ENCODE data around the gene NELFB.

NELFB gene

DNA sequence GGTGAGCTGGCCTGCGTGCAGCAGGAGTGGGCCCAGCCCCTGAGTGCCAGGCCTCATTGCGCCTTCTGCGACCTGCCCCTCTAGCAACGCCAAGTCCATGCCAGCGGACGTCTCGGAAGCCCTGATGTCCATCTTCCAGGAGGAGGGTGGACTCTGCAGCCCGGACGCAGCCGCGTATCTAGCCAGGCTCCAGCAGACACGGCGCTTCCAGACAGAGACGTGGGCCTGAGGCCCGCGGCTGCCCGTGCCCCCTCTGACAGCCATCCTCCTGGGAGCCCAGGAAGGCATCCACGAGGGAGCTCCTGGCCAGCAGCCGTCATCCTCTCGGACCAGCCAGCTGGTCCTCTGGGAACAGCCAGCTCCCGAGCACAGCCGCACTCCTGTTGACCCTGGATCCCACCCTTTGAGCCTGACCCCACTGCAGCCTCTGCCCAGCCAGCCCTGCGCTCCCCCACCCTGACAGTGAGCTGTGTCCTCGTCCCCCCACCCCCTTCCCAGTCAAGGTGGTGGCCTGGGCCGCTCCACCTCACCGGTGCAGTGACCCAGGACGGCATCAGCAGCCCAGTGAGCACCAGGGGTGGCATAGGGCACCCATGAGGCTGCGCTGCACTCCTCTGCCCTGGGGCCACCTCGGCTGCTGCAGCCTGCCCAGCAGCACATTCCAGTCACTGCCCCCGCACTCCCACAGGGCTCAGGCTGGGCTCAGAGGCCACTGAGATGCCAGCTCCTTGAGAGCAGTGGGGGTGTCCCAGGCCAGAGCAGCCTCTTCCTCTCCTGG is 38.8 kb upstream of the NELFB start:
- H3K4me1 ChIP-seq (ENCODE audit: low read length): no peaks in the 10 kb centered on the region
- no peak overlapping the region for H2AFZ ChIP-seq (ENCODE audit: low read depth, low read length)
- H3K4me3 ChIP-seq (ENCODE audit: low read length): no peak overlapping the region
- no peaks in the 10 kb centered on the region for H3K79me2 ChIP-seq (ENCODE audit: low read length)
- no peak overlapping the region for H3K9ac ChIP-seq (ENCODE audit: low read length)
- no peaks in the 10 kb centered on the region for H4K20me1 ChIP-seq (ENCODE audit: insufficient read depth, low read length)
- TF ChIP-seq, protein P1, sequence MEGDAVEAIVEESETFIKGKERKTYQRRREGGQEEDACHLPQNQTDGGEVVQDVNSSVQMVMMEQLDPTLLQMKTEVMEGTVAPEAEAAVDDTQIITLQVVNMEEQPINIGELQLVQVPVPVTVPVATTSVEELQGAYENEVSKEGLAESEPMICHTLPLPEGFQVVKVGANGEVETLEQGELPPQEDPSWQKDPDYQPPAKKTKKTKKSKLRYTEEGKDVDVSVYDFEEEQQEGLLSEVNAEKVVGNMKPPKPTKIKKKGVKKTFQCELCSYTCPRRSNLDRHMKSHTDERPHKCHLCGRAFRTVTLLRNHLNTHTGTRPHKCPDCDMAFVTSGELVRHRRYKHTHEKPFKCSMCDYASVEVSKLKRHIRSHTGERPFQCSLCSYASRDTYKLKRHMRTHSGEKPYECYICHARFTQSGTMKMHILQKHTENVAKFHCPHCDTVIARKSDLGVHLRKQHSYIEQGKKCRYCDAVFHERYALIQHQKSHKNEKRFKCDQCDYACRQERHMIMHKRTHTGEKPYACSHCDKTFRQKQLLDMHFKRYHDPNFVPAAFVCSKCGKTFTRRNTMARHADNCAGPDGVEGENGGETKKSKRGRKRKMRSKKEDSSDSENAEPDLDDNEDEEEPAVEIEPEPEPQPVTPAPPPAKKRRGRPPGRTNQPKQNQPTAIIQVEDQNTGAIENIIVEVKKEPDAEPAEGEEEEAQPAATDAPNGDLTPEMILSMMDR (IDR thresholded peaks at IDR 0.05; ENCODE audit: low read depth, low read length): no peak
- TF ChIP-seq EZH2phosphoT487 (IDR thresholded peaks at IDR 0.05; ENCODE audit: low read depth): no peak
- no peaks in the 10 kb centered on the region for H3K36me3 ChIP-seq (replicated peaks; ENCODE audit: low read depth, low read length)
- H3K27me3 ChIP-seq (ENCODE audit: low read depth, low read length): no peaks in the 10 kb centered on the region
- no peak overlapping the region for H3K4me2 ChIP-seq (ENCODE audit: low read length)
- H3K27ac ChIP-seq (ENCODE audit: low read length): no peak overlapping the region
- H3K9me3 ChIP-seq (ENCODE audit: insufficient read depth, low read length): no peaks in the 10 kb centered on the region

DNA sequence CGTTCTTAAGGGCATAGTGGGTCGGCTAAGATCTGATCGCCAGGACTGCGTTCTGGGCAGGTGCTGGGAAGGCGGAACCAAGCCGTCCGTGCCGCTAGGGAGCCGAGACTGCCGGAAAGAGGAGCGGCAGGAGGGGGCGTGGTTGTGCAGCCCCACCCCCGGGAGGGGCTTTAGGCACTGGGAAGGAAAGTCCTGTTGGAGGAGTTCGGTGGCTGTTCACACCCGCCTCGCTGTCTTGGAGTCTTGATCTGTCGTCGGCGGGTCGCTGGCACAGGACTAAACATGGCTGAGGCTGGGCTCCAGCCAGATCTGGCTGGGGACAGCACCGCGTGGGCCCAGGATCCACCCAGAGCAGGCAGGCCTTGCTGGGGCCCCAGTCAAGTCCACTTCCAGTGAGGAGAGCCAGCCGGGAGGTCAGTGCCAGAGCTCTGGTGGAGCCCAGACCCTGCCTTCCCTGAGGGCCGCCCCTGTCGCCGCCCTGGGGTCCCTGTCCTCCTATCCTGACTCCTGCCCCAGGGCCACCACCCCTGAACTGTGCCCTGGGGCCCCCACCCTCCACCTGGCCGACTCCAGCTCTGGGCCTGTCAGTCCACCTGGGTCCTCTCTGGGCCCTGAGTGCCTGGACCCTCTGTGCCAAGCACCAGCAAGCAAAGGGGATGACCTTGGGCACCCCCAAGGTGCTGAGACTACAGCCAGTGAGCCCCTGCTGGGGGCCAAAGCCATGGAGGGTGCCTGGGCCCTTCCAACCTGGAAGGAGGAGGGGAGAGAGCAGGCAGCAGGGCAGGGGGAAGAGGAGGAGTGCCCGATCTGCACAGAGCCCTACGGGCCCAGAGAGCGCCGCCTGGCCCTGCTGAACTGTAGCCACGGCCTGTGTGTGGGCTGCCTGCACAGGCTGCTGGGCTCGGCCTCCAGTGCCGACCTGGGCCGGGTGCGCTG is 37.6 kb upstream of the NELFB start:
- Histone ChIP-seq H3K27me3 (ENCODE audit: low read depth, low read length) (no peaks in the 10 kb centered on the region), H4K20me1 (ENCODE audit: insufficient read depth, low read length) (no peaks in the 10 kb centered on the region), H3K9ac (ENCODE audit: low read length) (no peak overlapping the region), H3K4me3 (ENCODE audit: low read length) (no peak overlapping the region), H3K9me3 (ENCODE audit: insufficient read depth, low read length) (no peaks in the 10 kb centered on the region), H3K79me2 (ENCODE audit: low read length) (no peaks in the 10 kb centered on the region), H2AFZ (ENCODE audit: low read depth, low read length) (no peak overlapping the region), H3K4me2 (ENCODE audit: low read length) (no peak overlapping the region), H3K36me3 (replicated peaks; ENCODE audit: low read depth, low read length) (no peaks in the 10 kb centered on the region), H3K4me1 (ENCODE audit: low read length) (no peaks in the 10 kb centered on the region), H3K27ac (ENCODE audit: low read length) (no peak overlapping the region)
- TF ChIP-seq, protein P1 (IDR thresholded peaks at IDR 0.05; ENCODE audit: low read depth, low read length): no peak
- TF ChIP-seq EZH2phosphoT487 (IDR thresholded peaks at IDR 0.05; ENCODE audit: low read depth): no peak

DNA sequence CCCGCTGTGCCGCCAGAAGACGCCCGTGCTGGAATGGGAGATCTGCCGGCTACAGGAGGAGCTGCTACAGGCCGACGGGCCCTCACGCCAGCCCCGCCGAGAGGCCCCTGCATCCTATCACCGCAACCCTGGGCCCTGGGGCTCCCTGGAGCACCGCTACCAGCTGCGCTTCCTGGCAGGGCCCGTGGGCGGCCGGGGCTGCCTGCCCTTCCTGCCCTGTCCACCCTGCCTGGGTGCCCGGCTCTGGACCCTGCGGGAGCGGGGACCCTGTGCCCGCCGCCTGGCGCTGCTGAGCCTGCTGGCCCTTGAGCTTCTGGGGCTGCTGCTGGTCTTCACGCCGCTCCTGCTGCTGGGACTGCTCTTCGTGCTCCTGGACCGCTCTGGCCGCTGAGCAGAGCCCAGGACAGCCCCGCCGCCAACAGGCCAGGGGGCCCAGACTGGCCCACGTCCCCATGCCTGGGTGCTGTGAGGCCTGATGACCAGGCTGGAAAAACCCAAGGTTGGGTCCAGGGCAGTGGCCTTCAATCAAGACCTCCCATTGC is 36.8 kb upstream of the NELFB start:
- no peaks in the 10 kb centered on the region for H3K79me2 ChIP-seq (ENCODE audit: low read length)
- no peak for TF ChIP-seq EZH2phosphoT487 (IDR thresholded peaks at IDR 0.05; ENCODE audit: low read depth)
- TF ChIP-seq, protein P1 (IDR thresholded peaks at IDR 0.05; ENCODE audit: low read depth, low read length): no peak
- no peak overlapping the region for H3K4me2 ChIP-seq (ENCODE audit: low read length)
- no peaks in the 10 kb centered on the region for H3K36me3 ChIP-seq (replicated peaks; ENCODE audit: low read depth, low read length)
- H3K4me1 ChIP-seq (ENCODE audit: low read length): peaks cover 3% of the 10 kb centered on the region; the same call in 1 of the 2 replicates
- H3K27ac ChIP-seq (ENCODE audit: low read length): no peak overlapping the region
- no peak overlapping the region for H3K9ac ChIP-seq (ENCODE audit: low read length)
- no peaks in the 10 kb centered on the region for H3K9me3 ChIP-seq (ENCODE audit: insufficient read depth, low read length)
- no peaks in the 10 kb centered on the region for H3K27me3 ChIP-seq (ENCODE audit: low read depth, low read length)
- no peaks in the 10 kb centered on the region for H4K20me1 ChIP-seq (ENCODE audit: insufficient read depth, low read length)
- no peak overlapping the region for H3K4me3 ChIP-seq (ENCODE audit: low read length)
- no peak overlapping the region for H2AFZ ChIP-seq (ENCODE audit: low read depth, low read length)

Data from OCI-LY3 (cell line).